ENCODE measurements around the gene THTPA.

Gene THTPA

GRCh38 chr14:23555882-23556699 is at the start of gene THTPA:
Gene THTPA, plus strand, starts transcription at chr14:23556271. Its CDS starts 487 bp downstream, at chr14:23556758.
- DNase-seq: peak; percentile 80 to 84

GRCh38 chr14:23512156-23512555 is 43.9 kb upstream of the THTPA start:
- no peak for DNase-seq

- DNase-seq: no peak
Observed at GRCh38 chr14:23513005-23513817, 42.9 kb upstream of the THTPA start.

GRCh38 chr14:23513818-23514643 is 42.0 kb upstream of the THTPA start:
- DNase-seq: no peak

- no peak for DNase-seq
Observed at GRCh38 chr14:23514644-23514957, 41.5 kb upstream of the THTPA start.

GRCh38 chr14:23517650-23518326 is 38.3 kb upstream of the THTPA start:
- DNase-seq: no peak

GRCh38 chr14:23518709-23519108 is 37.4 kb upstream of the THTPA start:
- DNase-seq: no peak

- no peak for DNase-seq
Observed at GRCh38 chr14:23520899-23521533, 35.1 kb upstream of the THTPA start.

- no peak for DNase-seq
Observed at GRCh38 chr14:23521785-23522640, 34.1 kb upstream of the THTPA start.

- DNase-seq: no peak
Observed at GRCh38 chr14:23522643-23523198, 33.4 kb upstream of the THTPA start.

GRCh38 chr14:23523229-23524016 is 32.6 kb upstream of the THTPA start:
- DNase-seq: no peak

GRCh38 chr14:23524954-23525353 is 31.1 kb upstream of the THTPA start:
- no peak for DNase-seq

- no peak for DNase-seq
Observed at GRCh38 chr14:23525611-23526010, 30.5 kb upstream of the THTPA start.

- DNase-seq: no peak
Observed at GRCh38 chr14:23528555-23528954, 27.5 kb upstream of the THTPA start.

GRCh38 chr14:23529016-23529415 is 27.1 kb upstream of the THTPA start:
- no peak for DNase-seq

- DNase-seq: no peak
Observed at GRCh38 chr14:23530375-23531055, 25.6 kb upstream of the THTPA start.

GRCh38 chr14:23531391-23531790 is 24.7 kb upstream of the THTPA start:
- no peak for DNase-seq

- no peak for DNase-seq
Observed at GRCh38 chr14:23532658-23533057, 23.4 kb upstream of the THTPA start.

GRCh38 chr14:23533652-23534435 is 22.2 kb upstream of the THTPA start:
- no peak for DNase-seq

All from AML-193 (cell line).